SK-N-SH (cell line): ENCODE results near the gene IL16. TPM values are rescaled to one million over a fixed set of nuclear protein-coding genes. Genes with fewer than 3 reads are reported as not detected.

Source experiments
- CTCF ChIA-PET: fragments of 300-600, 350-600 bp; formaldehyde crosslinking; extraction: SDS; loops from one replicate; lab custom pipeline; 2021; lab: Yijun Ruan, JAX
- POLR2A ChIA-PET: fragments of 350-600 bp; sonication (Branson Sonifier 250); formaldehyde crosslinking; extraction: SDS; loops from one replicate; lab custom pipeline; 2020; ENCODE audit warnings: antibody characterized with exemption, inconsistent platforms; lab: Yijun Ruan, JAX
- DNase-seq: peaks from one replicate; pipeline ENCODE4 v3.0.0; 2012
- H2AFZ ChIP-seq: fragments of 200-600 bp; sonication (generic); 2 replicates; pipeline ENCODE4 v1.8.1; 2016; ENCODE audit warnings: antibody characterized with exemption, mild to moderate bottlenecking, low read depth
- H3F3A ChIP-seq: fragments of 200-600 bp; sonication (generic); replicated peaks from 2 replicates; pipeline ENCODE3; 2016; ENCODE audit warnings: antibody characterized with exemption, mild to moderate bottlenecking; ENCODE audit not compliant: insufficient read depth
- H3K27ac ChIP-seq, 2 experiments: fragments of 200-500 bp in 1 of 2; fragments of 200-600 bp in 1 of 2; sonication (Bioruptor generic) in 1 of 2; sonication (generic), shearing (Covaris generic) in 1 of 2; 2 replicates each; pipeline versions ENCODE4 v1.5.1 to v1.6.1; 2014 to 2016; ENCODE audit warnings: low read depth in 2 of 2, inconsistent platforms in 1 of 2, low read length in 1 of 2, mild to moderate bottlenecking in 1 of 2, mixed read lengths in 1 of 2
- H3K27me3 ChIP-seq: fragments of 200-600 bp; sonication (generic), shearing (Covaris generic); 2 replicates; pipeline ENCODE4 v1.6.1; 2016; ENCODE audit warnings: mixed run types; ENCODE audit not compliant: insufficient read depth
- H3K36me3 ChIP-seq, 2 experiments: fragments of 200-500 bp in 1 of 2; fragments of 200-600 bp in 1 of 2; sonication (Bioruptor generic) in 1 of 2; sonication (generic) in 1 of 2; replicated peaks in 1 of 2; 2 replicates each; pipeline versions ENCODE3 to v1.5.1; 2014 to 2016; ENCODE audit warnings: low read length in 1 of 2, mild to moderate bottlenecking in 1 of 2; ENCODE audit not compliant: insufficient read depth in 2 of 2, control insufficient read depth in 1 of 2
- H3K4me1 ChIP-seq, 2 experiments: fragments of 200-500 bp in 1 of 2; fragments of 200-600 bp in 1 of 2; sonication (Bioruptor generic) in 1 of 2; sonication (generic), shearing (Covaris generic) in 1 of 2; 2 replicates each; pipeline versions ENCODE4 v1.5.1 to v1.6.1; 2014 to 2016; ENCODE audit warnings: low read depth in 1 of 2, low read length in 1 of 2, mixed run types in 1 of 2; ENCODE audit not compliant: insufficient read depth in 2 of 2, control insufficient read depth in 1 of 2
- H3K4me2 ChIP-seq: fragments of 200-600 bp; sonication (generic), shearing (Covaris generic); 2 replicates; pipeline ENCODE4 v1.6.1; 2017; ENCODE audit warnings: mixed run types
- H3K4me3 ChIP-seq, 2 experiments: fragments of 200-500 bp in 1 of 2; fragments of 200-600 bp in 1 of 2; sonication (Bioruptor generic) in 1 of 2; sonication (generic), shearing (Covaris generic) in 1 of 2; 2 replicates each; pipeline versions ENCODE4 v1.5.1 to v1.8.1; 2014 to 2016; ENCODE audit warnings: low read depth in 2 of 2, inconsistent platforms in 1 of 2, low read length in 1 of 2, mild to moderate bottlenecking in 1 of 2, mixed read lengths in 1 of 2, moderate library complexity in 1 of 2
- H3K79me2 ChIP-seq: fragments of 200-600 bp; sonication (generic); 2 replicates; pipeline ENCODE4 v1.8.1; 2017; ENCODE audit warnings: mild to moderate bottlenecking; ENCODE audit not compliant: insufficient read depth
- H3K9ac ChIP-seq: fragments of 200-600 bp; sonication (generic); 2 replicates; pipeline ENCODE4 v1.6.1; 2017; ENCODE audit warnings: mixed run types
- H3K9me2 ChIP-seq: fragments of 200-600 bp; sonication (generic); 2 replicates; pipeline ENCODE4 v1.6.1; 2017; ENCODE audit warnings: mixed run types
- H3K9me3 ChIP-seq: fragments of 200-600 bp; sonication (generic); 2 replicates; pipeline ENCODE4 v1.6.1; 2017; ENCODE audit warnings: mixed run types, mild to moderate bottlenecking, moderate library complexity
- H4K20me1 ChIP-seq: fragments of 200-600 bp; sonication (generic); 2 replicates; pipeline ENCODE4 v1.6.1; 2017; ENCODE audit warnings: mild to moderate bottlenecking, mixed run types; ENCODE audit not compliant: insufficient read depth
- CTCF ChIP-seq: fragments of 200-600 bp; sonication (generic); IDR thresholded peaks from 2 replicates; pipeline ENCODE4 v1.6.1; 2017; ENCODE audit warnings: antibody characterized with exemption, mild to moderate bottlenecking, moderate library complexity
- ELF1 ChIP-seq: IDR thresholded peaks from 2 replicates; pipeline ENCODE4 v1.4.0; 2012
- EP300 ChIP-seq, 2 experiments: IDR thresholded peaks; 2 replicates each; pipeline versions ENCODE4 v1.4.0 to v1.6.1; 2012; ENCODE audit warnings: borderline replicate concordance in 1 of 2, low read depth in 1 of 2, low read length in 1 of 2
- FOSL2 ChIP-seq: IDR thresholded peaks from 2 replicates; pipeline ENCODE4 v1.4.0; 2012; ENCODE audit warnings: low read depth, mild to moderate bottlenecking, moderate library complexity, borderline replicate concordance
- FOXM1 ChIP-seq: IDR thresholded peaks from 2 replicates; pipeline ENCODE4 v1.4.0; 2012; ENCODE audit warnings: low read depth, mild to moderate bottlenecking
- GABPA ChIP-seq: IDR thresholded peaks from 2 replicates; pipeline ENCODE4 v1.4.0; 2012; ENCODE audit warnings: low read depth, mild to moderate bottlenecking
- IRF3 ChIP-seq: fragments of 150-350 bp; IDR thresholded peaks from 2 replicates; pipeline ENCODE4 v1.6.1; 2016; ENCODE audit warnings: mild to moderate bottlenecking, low read depth, low read length
- JUND ChIP-seq: IDR thresholded peaks from 2 replicates; pipeline ENCODE4 v1.4.0; 2012
- MEF2A ChIP-seq: IDR thresholded peaks from 2 replicates; pipeline ENCODE4 v1.4.0; 2012; ENCODE audit warnings: low read depth, borderline replicate concordance
- NFIC ChIP-seq: IDR thresholded peaks from 2 replicates; pipeline ENCODE4 v1.4.0; 2012; ENCODE audit warnings: borderline replicate concordance
- NRF1 ChIP-seq: IDR thresholded peaks from 2 replicates; pipeline ENCODE4 v1.6.1; 2012; ENCODE audit warnings: low read depth, mild to moderate bottlenecking, low read length
- PBX3 ChIP-seq: IDR thresholded peaks from 2 replicates; pipeline ENCODE4; 2012
- POLR2AphosphoS5 ChIP-seq: IDR thresholded peaks from 2 replicates; pipeline ENCODE4 v1.6.1; 2012; ENCODE audit warnings: low read depth, low read length
- RAD21 ChIP-seq: IDR thresholded peaks from 2 replicates; pipeline ENCODE4 v1.6.1; 2012; ENCODE audit warnings: mild to moderate bottlenecking, low read length
- RCOR1 ChIP-seq: fragments of 150-350 bp; IDR thresholded peaks from 2 replicates; pipeline ENCODE4 v1.6.1; 2017; ENCODE audit warnings: antibody characterized with exemption, low read length
- RFX5 ChIP-seq: IDR thresholded peaks from 2 replicates; pipeline ENCODE4 v1.6.1; 2012; ENCODE audit warnings: mild to moderate bottlenecking, improper control_type of control experiment, low read length
- RXRA ChIP-seq: IDR thresholded peaks from 2 replicates; pipeline ENCODE4 v1.4.0; 2012; ENCODE audit warnings: low read depth, mild to moderate bottlenecking, borderline replicate concordance
- SIN3A ChIP-seq: IDR thresholded peaks from 2 replicates; pipeline ENCODE4 v1.6.1; 2012; ENCODE audit warnings: low read depth, mild to moderate bottlenecking, low read length, moderate library complexity, borderline replicate concordance
- SMC3 ChIP-seq: IDR thresholded peaks from 2 replicates; pipeline ENCODE4 v1.6.1; 2012; ENCODE audit warnings: low read depth, low read length, improper control_type of control experiment
- TAF1 ChIP-seq: IDR thresholded peaks from 2 replicates; pipeline ENCODE4 v1.6.1; 2012; ENCODE audit warnings: low read depth, mild to moderate bottlenecking, low read length, moderate library complexity, borderline replicate concordance
- TCF12 ChIP-seq: IDR thresholded peaks from 2 replicates; pipeline ENCODE4 v1.4.0; 2012
- TEAD4 ChIP-seq: IDR thresholded peaks from 2 replicates; pipeline ENCODE4 v1.4.0; 2012; ENCODE audit warnings: mild to moderate bottlenecking, borderline replicate concordance; ENCODE audit not compliant: insufficient read depth
- USF1 ChIP-seq: IDR thresholded peaks from 2 replicates; pipeline ENCODE4 v1.4.0; 2012; ENCODE audit warnings: low read depth, borderline replicate concordance
- USF2 ChIP-seq: fragments of 150-350 bp; IDR thresholded peaks from 2 replicates; pipeline ENCODE4 v1.6.1; 2017; ENCODE audit warnings: antibody characterized with exemption, low read length, low read depth, borderline replicate concordance
- YY1 ChIP-seq: IDR thresholded peaks from 2 replicates; pipeline ENCODE4 v1.4.0; 2012; ENCODE audit warnings: low read depth, mild to moderate bottlenecking
- WGBS: methylation state at CpG from one replicate; pipeline ENCODE4 v1.1.6; 2017; ENCODE audit warnings: low lambda C conversion rate; 5-methylcytosine and 5-hydroxymethylcytosine counted together
- polyA plus RNA-seq, 3 experiments: library from polyadenylated mRNA; depleted of rRNA; stranded (reverse); fragments of >200 nt; gene quantifications; 2 replicates each; pipeline ENCODE4 v1.2.3, GENCODE V29; 2012

Gene IL16
- polyA plus RNA-seq, 1 of the 3 experiments (the other 2 are of a cell fraction), result not detected

GRCh38 chr15:81274931-81275707, 78.4 kb downstream of the IL16 start (continued):
- peak; percentile 96 for TF ChIP-seq RAD21
- no peak for TF ChIP-seq MEF2A
- TF ChIP-seq ELF1, result no peak
- no peak for TF ChIP-seq NRF1
- TF ChIP-seq TCF12, result no peak
- no peak for TF ChIP-seq YY1
- no peak for TF ChIP-seq GABPA
- TF ChIP-seq CTCF, result peak; percentile 74
- TF ChIP-seq FOSL2, result no peak
- TF ChIP-seq RFX5, result no peak
- TF ChIP-seq EP300 (IDR thresholded peaks at IDR 0.05; ENCODE audit: borderline replicate concordance in 1 of 2, low read depth in 1 of 2, low read length in 1 of 2), result no peak
- TF ChIP-seq JUND, result no peak
- TF ChIP-seq FOXM1, result no peak
- TF ChIP-seq RXRA, result no peak
- TF ChIP-seq USF1, result no peak

GRCh38 chr15:81275711-81276392, 79.2 kb downstream of the IL16 start:
- Histone ChIP-seq H3K36me3 (no peaks in the 10 kb centered on the region), H3K27ac (no peak overlapping the region), H3K9ac (no peak overlapping the region), H3K79me2 (no peaks in the 10 kb centered on the region), H3K9me3 (0 out of 2 replicates have a peak, but pooled peaks cover 11% of the 10 kb centered on the region), H3K4me1 (no peaks in the 10 kb centered on the region), H4K20me1 (no peaks in the 10 kb centered on the region), H3K27me3 (peaks cover 21% of the 10 kb centered on the region), H2AFZ (no peak overlapping the region), H3K9me2 (no peaks in the 10 kb centered on the region), H3K4me3 (no peak overlapping the region), H3F3A (no peaks in the 10 kb centered on the region), H3K4me2 (no peak overlapping the region)
- POLR2A ChIA-PET, result no interaction called here
- no peak for TF ChIP-seq FOXM1
- TF ChIP-seq SIN3A, result no peak
- TF ChIP-seq SMC3, result no peak
- TF ChIP-seq FOSL2, result no peak
- TF ChIP-seq TEAD4, result no peak
- TF ChIP-seq EP300 (IDR thresholded peaks at IDR 0.05; ENCODE audit: borderline replicate concordance in 1 of 2, low read depth in 1 of 2, low read length in 1 of 2), result no peak
- TF ChIP-seq TAF1, result no peak
- no peak for TF ChIP-seq IRF3
- no peak for TF ChIP-seq RCOR1
- TF ChIP-seq MEF2A, result no peak
- TF ChIP-seq GABPA, result no peak
- no peak for TF ChIP-seq POLR2AphosphoS5
- no peak for TF ChIP-seq USF2
- TF ChIP-seq NFIC, result no peak
- no peak for TF ChIP-seq PBX3
- TF ChIP-seq TCF12, result no peak
- CTCF ChIA-PET, result interaction anchor here (0.6 to 7.2 kb wide), 51 partner anchors 8 to 911 kb away, joined by 3 to 173 read pairs (median 4); no protein-coding TSS in a partner anchor
- WGBS, result 45% methylated on average over 3 of the region's 3 CpGs
- no peak for DNase-seq
